Stimulated activated naive B cell treated with anti-CD40 and anti-IgM and Interleukin-4, amounts not matched to agents 10 μg/mL and 1 μg/mL and 100 μg/mL, for 72 hours (primary cell): ENCODE measurements around the gene TESK2.
"Not testable (repeated sequence)": the region's sequence is repeated elsewhere in the genome, so short reads cannot be mapped to it uniquely, and the experiment has no call there.

Experiments
- ATAC-seq, 2 donors: fragments of 150-1000 bp; cut with Tn5 transposase; replicated peaks; 2 replicates each; pipeline ENCODE4 v1.10.0; 2021; ENCODE audit warnings: moderate library complexity in 1 of 2
- DNase-seq: peaks from one replicate; pipeline ENCODE4 v3.0.0; 2021
- H3K27ac Mint-ChIP-seq: one replicate; pipeline ENCODE4 v1.8.0; 2022; ENCODE audit warnings: mild to moderate bottlenecking, mixed read lengths
- H3K27me3 Mint-ChIP-seq, 2 donors: one replicate each; pipeline ENCODE4 v1.8.0; 2022; ENCODE audit warnings: mixed read lengths in 2 of 2
- H3K36me3 Mint-ChIP-seq, 2 donors: one replicate each; pipeline ENCODE4 v1.8.0; 2022; ENCODE audit warnings: mixed read lengths in 2 of 2, mild to moderate bottlenecking in 1 of 2
- H3K4me1 Mint-ChIP-seq, 2 donors: one replicate each; pipeline ENCODE4 v1.8.0; 2022; ENCODE audit warnings: mixed read lengths in 2 of 2, mild to moderate bottlenecking in 1 of 2
- H3K4me3 Mint-ChIP-seq, 2 donors: one replicate each; pipeline ENCODE4 v1.8.0; 2022; ENCODE audit warnings: mild to moderate bottlenecking in 2 of 2, mixed read lengths in 2 of 2, moderate library complexity in 1 of 2
- H3K9me3 Mint-ChIP-seq, 2 donors: one replicate each; pipeline ENCODE4 v1.8.0; 2022; ENCODE audit warnings: mixed read lengths in 2 of 2, mild to moderate bottlenecking in 1 of 2

TESK2 gene

GRCh38 chr1:45498279-45498678 is 7.3 kb upstream of the TESK2 start:
- Mint-ChIP-seq H3K4me3 (no peak overlapping the region), H3K4me1 (peaks cover 23 to 35% of the 10 kb centered on the region in 2 donors), H3K27me3 (no peaks in the 10 kb centered on the region), H3K27ac (no peak overlapping the region), H3K36me3 (peaks cover 4 to 6% of the 10 kb centered on the region in 2 donors), H3K9me3 (no peaks in the 10 kb centered on the region)
- no peak for DNase-seq
- no peak for ATAC-seq

GRCh38 chr1:45493116-45493697 is 2.2 kb upstream of the TESK2 start:
- H3K27me3 Mint-ChIP-seq = no peaks in the 10 kb centered on the region
- peak; percentile 40 for DNase-seq
- peaks cover 2 to 10% of the 10 kb centered on the region in 2 donors for H3K36me3 Mint-ChIP-seq

GRCh38 chr1:45492691-45493090 is 1.7 kb upstream of the TESK2 start:
- Mint-ChIP-seq H3K36me3 (peaks cover 2 to 12% of the 10 kb centered on the region in 2 donors), H3K27ac (peak overlapping the region; percentile 77), H3K9me3 (no peaks in the 10 kb centered on the region), H3K27me3 (no peaks in the 10 kb centered on the region), H3K4me1 (peaks cover 9 to 16% of the 10 kb centered on the region in 2 donors), H3K4me3 (no peak overlapping the region)
- ATAC-seq (no peak), DNase-seq (no peak)

More at GRCh38 chr1:45493116-45493697, 2.2 kb upstream of the TESK2 start:
- Mint-ChIP-seq H3K9me3 (no peaks in the 10 kb centered on the region), H3K4me1 (peaks cover 9 to 15% of the 10 kb centered on the region in 2 donors), H3K4me3 (no peak overlapping the region), H3K27ac (peak overlapping the region; percentile 77)
- ATAC-seq = no peak

DNA sequence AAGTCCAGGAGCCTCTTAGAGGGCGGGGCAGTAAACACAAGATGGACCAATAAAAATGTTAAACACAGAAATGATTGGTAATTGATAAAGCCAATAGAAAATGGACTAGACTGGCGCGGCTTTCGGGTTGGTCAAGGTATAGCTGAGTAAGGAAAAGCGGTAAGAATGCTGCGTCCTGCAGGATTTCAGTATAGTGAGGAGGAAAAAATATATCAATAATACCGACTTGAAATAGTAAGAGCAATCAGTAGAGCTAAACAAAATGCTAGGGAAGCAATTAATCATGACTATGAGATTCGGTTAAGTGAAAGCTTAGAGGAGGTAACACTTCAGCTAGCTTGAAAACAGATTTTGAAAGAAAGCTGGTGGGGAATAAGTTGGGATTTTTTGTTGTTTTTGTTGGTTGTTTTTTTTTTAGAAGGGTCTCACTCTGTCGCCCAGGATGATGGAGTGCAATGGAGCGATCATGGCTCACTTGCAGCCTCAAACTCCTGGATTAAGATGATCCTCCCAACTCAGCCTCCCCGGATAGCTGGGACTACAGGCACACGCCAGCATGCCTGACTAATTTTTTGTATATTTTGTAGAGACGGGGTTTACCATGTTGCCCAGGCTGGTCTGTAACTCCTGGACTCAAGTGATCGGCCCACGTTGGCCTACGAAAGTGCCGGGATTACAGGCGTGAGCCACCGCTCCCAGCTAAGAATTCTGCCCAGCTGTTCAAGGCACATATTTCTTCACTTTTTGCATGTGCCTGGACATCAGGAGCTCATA is 711 bp upstream of the TESK2 start:
- Mint-ChIP-seq H3K9me3 (no peaks in the 10 kb centered on the region), H3K4me3 (no peak overlapping the region), H3K27ac (no peak overlapping the region), H3K4me1 (peaks cover 9 to 21% of the 10 kb centered on the region in 2 donors), H3K36me3 (peaks cover 2 to 12% of the 10 kb centered on the region in 2 donors), H3K27me3 (no peaks in the 10 kb centered on the region)
- DNase-seq = no peak
- ATAC-seq = no peak

- H3K4me1 Mint-ChIP-seq = peaks cover 9 to 21% of the 10 kb centered on the region in 2 donors
- no peak for ATAC-seq
- H3K27ac Mint-ChIP-seq = no peak overlapping the region
- no peaks in the 10 kb centered on the region for H3K9me3 Mint-ChIP-seq
- H3K36me3 Mint-ChIP-seq = peaks cover 2 to 9% of the 10 kb centered on the region in 2 donors
- DNase-seq = no peak
- no peak overlapping the region for H3K4me3 Mint-ChIP-seq
- no peaks in the 10 kb centered on the region for H3K27me3 Mint-ChIP-seq
Measured at GRCh38 chr1:45490121-45490625, 790 bp downstream of the TESK2 start.

- Mint-ChIP-seq H3K27ac (peak overlapping the region; percentile 6), H3K4me1 (peaks cover 9 to 21% of the 10 kb centered on the region in 2 donors)
- not testable (repeated sequence) for H3K9me3 Mint-ChIP-seq, H3K4me3 Mint-ChIP-seq, ATAC-seq, H3K36me3 Mint-ChIP-seq, H3K27me3 Mint-ChIP-seq
- DNase-seq = peak; percentile 50
Measured at GRCh38 chr1:45489379-45489778, 1.6 kb downstream of the TESK2 start.

- DNase-seq = no peak
- Mint-ChIP-seq H3K9me3 (no peaks in the 10 kb centered on the region), H3K4me3 (no peak overlapping the region), H3K27me3 (no peaks in the 10 kb centered on the region), H3K36me3 (peaks cover 0 to 9% of the 10 kb centered on the region in 2 donors), H3K27ac (peak overlapping the region; percentile 6), H3K4me1 (peaks cover 9 to 21% of the 10 kb centered on the region in 2 donors)
- no peak for ATAC-seq
Measured at GRCh38 chr1:45488666-45489377, 2.1 kb downstream of the TESK2 start.

DNA sequence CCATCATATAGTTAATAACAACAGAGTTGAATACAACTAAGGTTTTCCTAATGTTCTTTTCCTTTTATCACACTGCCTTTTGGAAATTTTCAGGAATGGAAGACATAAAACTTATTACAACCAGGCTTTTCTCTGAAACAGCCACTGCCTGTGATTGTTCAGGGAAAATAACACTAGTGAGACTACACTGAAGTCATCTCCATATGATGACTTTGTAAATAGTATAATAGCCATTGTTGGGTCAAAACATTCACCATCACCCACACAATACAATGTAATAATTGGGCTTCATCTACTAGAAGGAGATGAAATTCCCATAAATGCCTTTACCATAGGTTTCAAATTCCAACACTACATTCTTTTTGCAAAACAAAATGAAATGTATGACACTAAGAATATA is 5.0 kb downstream of the TESK2 start:
- H3K4me1 Mint-ChIP-seq = peaks cover 0 to 16% of the 10 kb centered on the region in 2 donors
- no peaks in the 10 kb centered on the region for H3K9me3 Mint-ChIP-seq
- ATAC-seq (no peak), DNase-seq (no peak)
- H3K36me3 Mint-ChIP-seq = peaks cover 2 to 15% of the 10 kb centered on the region in 2 donors
- H3K27me3 Mint-ChIP-seq = no peaks in the 10 kb centered on the region
- no peak overlapping the region for H3K27ac Mint-ChIP-seq
- no peak overlapping the region for H3K4me3 Mint-ChIP-seq

DNA sequence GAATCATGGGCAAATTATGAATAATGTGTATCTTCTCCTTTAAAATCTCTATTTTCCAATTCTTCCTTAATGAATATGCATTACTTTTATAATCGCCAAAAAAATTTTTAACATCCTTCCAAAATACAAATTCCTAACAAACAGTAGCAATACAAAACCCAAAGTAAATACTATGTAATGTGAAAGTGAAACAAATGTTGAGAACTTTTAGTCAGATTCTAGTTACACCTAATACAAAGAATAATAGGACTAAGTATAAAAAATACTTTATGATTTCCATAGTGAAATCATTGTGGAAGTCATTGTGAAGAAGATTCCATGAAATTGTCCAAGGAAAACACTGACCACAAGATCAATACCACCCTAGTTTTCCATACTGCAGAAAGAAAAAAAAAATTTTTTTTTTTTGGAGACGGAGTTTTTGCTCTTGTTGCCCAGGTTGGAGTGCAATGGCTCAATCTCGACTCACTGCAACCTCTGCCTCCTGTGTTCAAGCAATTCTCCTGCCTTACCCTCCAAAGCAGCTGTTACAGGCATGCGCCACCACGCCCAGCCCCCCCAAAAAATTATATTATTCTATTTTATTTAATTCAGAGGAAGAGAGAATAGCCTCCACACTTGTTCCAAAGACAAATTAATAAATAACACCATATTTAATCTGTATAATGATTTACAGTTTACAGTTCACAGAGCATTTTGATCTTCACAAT is 11.8 kb downstream of the TESK2 start:
- no peak overlapping the region for H3K27ac Mint-ChIP-seq
- H3K36me3 Mint-ChIP-seq = peaks cover 2 to 5% of the 10 kb centered on the region in 2 donors
- no peaks in the 10 kb centered on the region for H3K27me3 Mint-ChIP-seq

GRCh38 chr1:45478121-45478814 is 12.7 kb downstream of the TESK2 start:
- Mint-ChIP-seq H3K9me3 (no peaks in the 10 kb centered on the region), H3K27ac (no peak overlapping the region)
- ATAC-seq = no peak

More for the DNA sequence above, 11.8 kb downstream of the TESK2 start:
- no peak overlapping the region for H3K4me3 Mint-ChIP-seq
- H3K4me1 Mint-ChIP-seq = peaks cover 8 to 9% of the 10 kb centered on the region in 2 donors
- DNase-seq = no peak
- H3K9me3 Mint-ChIP-seq = no peaks in the 10 kb centered on the region
- ATAC-seq = no peak

DNA sequence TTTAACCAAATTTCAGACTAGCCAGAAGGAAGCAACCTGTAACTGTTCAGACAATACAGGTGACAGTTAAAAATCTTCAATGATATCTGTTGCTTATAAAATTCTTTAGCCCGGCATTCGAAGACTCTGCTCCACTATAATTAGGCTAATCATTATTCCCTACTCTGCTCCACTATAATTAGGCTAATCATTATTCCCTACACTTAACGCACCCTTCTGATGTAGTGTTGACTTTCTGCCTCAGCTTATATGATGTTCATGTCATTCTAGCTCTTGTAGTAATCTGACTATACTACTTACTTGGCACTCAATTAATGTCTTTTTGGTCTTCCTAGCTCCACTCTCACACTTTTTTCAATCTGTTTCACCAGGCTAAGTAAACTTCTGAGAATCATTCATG is 13.3 kb downstream of the TESK2 start:
- Mint-ChIP-seq H3K27me3 (no peaks in the 10 kb centered on the region), H3K4me3 (no peak overlapping the region), H3K36me3 (no peaks in the 10 kb centered on the region), H3K27ac (no peak overlapping the region), H3K9me3 (no peaks in the 10 kb centered on the region), H3K4me1 (peaks cover 15 to 19% of the 10 kb centered on the region in 2 donors)
- DNase-seq = no peak
- no peak for ATAC-seq

More at GRCh38 chr1:45478121-45478814, 12.7 kb downstream of the TESK2 start:
- DNase-seq = no peak
- H3K27me3 Mint-ChIP-seq = no peaks in the 10 kb centered on the region
- H3K36me3 Mint-ChIP-seq = peaks cover 2 to 3% of the 10 kb centered on the region in 2 donors
- H3K4me1 Mint-ChIP-seq = peaks cover 12% of the 10 kb centered on the region in 2 donors
- H3K4me3 Mint-ChIP-seq = no peak overlapping the region

DNA sequence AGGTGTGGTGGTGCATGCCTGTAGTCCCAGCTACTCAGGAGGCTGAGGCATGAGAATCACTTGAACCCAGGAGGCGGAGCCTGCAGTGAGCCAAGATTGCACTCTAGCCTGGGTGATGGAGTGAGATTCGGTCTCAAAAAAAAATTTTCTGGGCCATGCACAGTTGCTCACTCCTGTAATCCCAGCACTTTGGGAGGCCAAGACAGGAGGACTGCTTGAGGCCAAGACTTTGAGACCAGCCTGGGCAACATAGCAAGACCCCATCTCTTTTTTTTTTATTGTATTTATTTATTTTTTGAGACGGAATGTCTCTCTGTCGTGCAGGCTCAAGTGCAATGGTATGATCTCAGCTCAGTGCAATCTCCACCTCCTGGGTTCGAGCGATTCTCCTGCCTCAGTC is 16.8 kb downstream of the TESK2 start:
- not testable (repeated sequence) for ATAC-seq, H3K36me3 Mint-ChIP-seq, H3K9me3 Mint-ChIP-seq, H3K4me3 Mint-ChIP-seq, DNase-seq, H3K27me3 Mint-ChIP-seq, H3K27ac Mint-ChIP-seq
- H3K4me1 Mint-ChIP-seq = peaks cover 32 to 49% of the 10 kb centered on the region in 2 donors

GRCh38 chr1:45473302-45473701 is 17.7 kb downstream of the TESK2 start:
- Mint-ChIP-seq H3K27ac (no peak overlapping the region), H3K9me3 (no peaks in the 10 kb centered on the region), H3K4me1 (peaks cover 32 to 49% of the 10 kb centered on the region in 2 donors), H3K36me3 (peaks cover 0 to 2% of the 10 kb centered on the region in 2 donors), H3K4me3 (no peak overlapping the region), H3K27me3 (no peaks in the 10 kb centered on the region)
- DNase-seq = no peak
- peak; percentile 57 to 65 for ATAC-seq
